Measurements from ENCODE around the gene PPP1R12A. TPM values are rescaled to one million over a fixed set of nuclear protein-coding genes. Genes with fewer than 3 reads are reported as not detected.
"Not testable (repeated sequence)": the region's sequence is repeated elsewhere in the genome, so short reads cannot be mapped to it uniquely, and the experiment has no call there.

The PPP1R12A gene
- polyA plus RNA-seq, 2 of the 4 experiments (the other 2 are of a cell fraction) = 28.0 to 74.8 TPM

DNA sequence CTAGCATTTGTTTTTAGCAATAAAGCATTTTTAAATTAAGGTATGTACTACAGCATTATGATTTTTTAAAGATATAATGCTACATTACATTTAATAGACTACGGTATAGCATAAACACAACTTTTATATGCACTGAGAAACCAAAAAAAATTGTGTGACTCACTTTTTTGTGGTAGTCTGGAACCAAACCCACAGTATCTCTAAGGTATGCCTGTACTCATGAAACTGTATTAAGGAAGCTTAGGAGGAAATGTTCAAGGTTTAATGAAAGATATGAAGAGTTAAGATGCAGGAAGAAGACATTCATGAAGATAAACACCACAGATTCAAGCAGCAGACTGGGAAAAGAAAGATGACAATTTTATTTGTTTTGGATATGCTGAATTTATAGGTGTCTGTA is 51.7 kb downstream of the PPP1R12A start:
- H3K4me3 ChIP-seq = no peak overlapping the region
- POLR2A ChIA-PET = no interaction called here
- no peak overlapping the region for H3K4me2 ChIP-seq
- CTCF ChIA-PET = interaction anchor here (0.9 to 1.1 kb wide), 2 partner anchors 304 to 463 kb away, joined by 3 to 4 read pairs; no protein-coding TSS in a partner anchor
- H3K4me1 ChIP-seq = peaks cover 21% of the 10 kb centered on the region
- FAIRE-seq (no peak), DNase-seq (ENCODE audit: low read depth in 1 of 2, low spot score in 1 of 2) (no peak), ATAC-seq (no peak)
- H3K27ac ChIP-seq = no peak overlapping the region
- TF ChIP-seq HOXB13 (CRISPR knock-in tag; IDR thresholded peaks at IDR 0.05; ENCODE audit: low read depth) (no peak), ZNF302 (CRISPR knock-in tag; IDR thresholded peaks at IDR 0.05) (no peak), FOSB (CRISPR knock-in tag; IDR thresholded peaks at IDR 0.05) (no peak), RFX5 (IDR thresholded peaks at IDR 0.05) (no peak), ZC3H11A (IDR thresholded peaks at IDR 0.05) (no peak), HEYL (CRISPR knock-in tag; IDR thresholded peaks at IDR 0.05) (no peak), MAFK (IDR thresholded peaks at IDR 0.05; ENCODE audit: partially characterized antibody) (no peak), RCOR1 (IDR thresholded peaks at IDR 0.05; ENCODE audit: low read depth, low read length) (no peak), NFE2L2 (conservative IDR thresholded peaks at IDR 0.05; ENCODE audit: low read length) (no peak), EHF (CRISPR knock-in tag; IDR thresholded peaks at IDR 0.05) (no peak), E2F6 (IDR thresholded peaks at IDR 0.05; ENCODE audit: borderline replicate concordance, low read depth) (no peak), FOXS1 (CRISPR knock-in tag; IDR thresholded peaks at IDR 0.05) (no peak), RNF2 (IDR thresholded peaks at IDR 0.05; ENCODE audit: borderline replicate concordance, low read depth) (no peak), MAZ (IDR thresholded peaks at IDR 0.05; ENCODE audit: borderline replicate concordance, low read depth, low read length) (no peak)
- TF ChIP-seq, protein P1, sequence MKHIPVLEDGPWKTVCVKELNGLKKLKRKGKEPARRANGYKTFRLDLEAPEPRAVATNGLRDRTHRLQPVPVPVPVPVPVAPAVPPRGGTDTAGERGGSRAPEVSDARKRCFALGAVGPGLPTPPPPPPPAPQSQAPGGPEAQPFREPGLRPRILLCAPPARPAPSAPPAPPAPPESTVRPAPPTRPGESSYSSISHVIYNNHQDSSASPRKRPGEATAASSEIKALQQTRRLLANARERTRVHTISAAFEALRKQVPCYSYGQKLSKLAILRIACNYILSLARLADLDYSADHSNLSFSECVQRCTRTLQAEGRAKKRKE (CRISPR knock-in tag; IDR thresholded peaks at IDR 0.05; ENCODE audit: low read depth) = no peak
- TF ChIP-seq, protein P2, sequence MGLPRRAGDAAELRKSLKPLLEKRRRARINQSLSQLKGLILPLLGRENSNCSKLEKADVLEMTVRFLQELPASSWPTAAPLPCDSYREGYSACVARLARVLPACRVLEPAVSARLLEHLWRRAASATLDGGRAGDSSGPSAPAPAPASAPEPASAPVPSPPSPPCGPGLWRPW (IDR thresholded peaks at IDR 0.05) = no peak
- TF ChIP-seq, protein P3, sequence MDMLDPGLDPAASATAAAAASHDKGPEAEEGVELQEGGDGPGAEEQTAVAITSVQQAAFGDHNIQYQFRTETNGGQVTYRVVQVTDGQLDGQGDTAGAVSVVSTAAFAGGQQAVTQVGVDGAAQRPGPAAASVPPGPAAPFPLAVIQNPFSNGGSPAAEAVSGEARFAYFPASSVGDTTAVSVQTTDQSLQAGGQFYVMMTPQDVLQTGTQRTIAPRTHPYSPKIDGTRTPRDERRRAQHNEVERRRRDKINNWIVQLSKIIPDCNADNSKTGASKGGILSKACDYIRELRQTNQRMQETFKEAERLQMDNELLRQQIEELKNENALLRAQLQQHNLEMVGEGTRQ (IDR thresholded peaks at IDR 0.05) = no peak
- 95% methylated on average over 1 of the region's 1 CpG for WGBS (ENCODE audit: missing lambda C conversion rate)
- H3K9me3 ChIP-seq = no peaks in the 10 kb centered on the region

DNA sequence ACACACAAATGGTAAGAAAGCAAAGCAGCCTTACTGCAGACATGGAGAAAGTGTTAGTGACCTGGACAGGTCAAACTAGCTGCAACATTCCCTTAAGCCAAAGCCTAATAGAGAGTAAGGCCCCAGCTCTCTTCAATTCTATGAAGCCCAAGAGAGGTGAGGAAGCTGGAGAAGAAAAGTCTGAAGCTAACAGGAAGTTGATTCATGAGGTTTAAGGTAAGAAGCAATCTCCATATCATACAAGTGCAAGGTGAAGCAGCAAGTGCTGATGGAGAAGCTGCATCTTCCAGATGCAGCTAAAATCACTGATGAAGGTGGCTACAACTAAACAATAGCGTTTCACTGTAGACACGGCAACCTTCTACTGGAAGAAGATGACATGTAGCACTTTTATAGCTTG is 53.5 kb downstream of the PPP1R12A start:
- TF ChIP-seq FOSB (CRISPR knock-in tag; IDR thresholded peaks at IDR 0.05) (no peak), RFX5 (IDR thresholded peaks at IDR 0.05) (no peak)
- no peak overlapping the region for H3K4me3 ChIP-seq
- FAIRE-seq = no peak
- 89% methylated on average over 2 of the region's 2 CpGs for WGBS (ENCODE audit: missing lambda C conversion rate)
- H3K4me2 ChIP-seq = no peak overlapping the region
- ChIA-PET POLR2A (interaction anchor here (1.3 kb wide), 1 partner anchor 53 kb away, joined by 3 read pairs; no protein-coding TSS in a partner anchor), CTCF (no interaction called here)
- H3K27ac ChIP-seq = no peak overlapping the region
- ATAC-seq = no peak
- no peaks in the 10 kb centered on the region for H3K9me3 ChIP-seq
- DNase-seq (ENCODE audit: low read depth in 1 of 2, low spot score in 1 of 2) = no peak
- peaks cover 10% of the 10 kb centered on the region; the same call in 2 of the 3 replicates for H3K4me1 ChIP-seq

- FAIRE-seq; POLR2A ChIA-PET; H3K4me1 ChIP-seq; ATAC-seq; H3K4me3 ChIP-seq; H3K4me2 ChIP-seq; H3K9me3 ChIP-seq; CTCF ChIA-PET; H3K27ac ChIP-seq; DNase-seq (ENCODE audit: low read depth in 1 of 2, low spot score in 1 of 2): not testable (repeated sequence)
- 95% methylated on average over 4 of the region's 4 CpGs for WGBS (ENCODE audit: missing lambda C conversion rate)
Measured at GRCh38 chr12:79878506-79878905, 56.4 kb downstream of the PPP1R12A start.

DNA sequence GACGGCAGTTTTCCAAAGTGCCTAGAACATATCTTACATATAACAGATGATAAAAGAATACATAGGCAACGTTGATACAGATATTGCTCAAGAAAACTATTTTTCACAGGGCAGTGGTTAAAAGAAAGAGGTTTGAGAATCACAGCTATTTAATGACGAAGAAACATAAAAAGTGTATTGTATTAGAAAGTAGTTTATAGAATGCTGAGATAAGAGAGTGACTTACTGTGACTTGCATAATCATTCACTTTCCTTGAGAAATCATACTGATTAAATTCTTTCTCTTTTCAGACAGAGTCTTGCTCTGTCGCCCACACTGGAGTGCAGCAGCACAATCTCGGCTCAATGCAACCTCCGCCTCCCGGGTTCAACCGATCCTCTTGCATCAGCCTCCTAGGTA is 57.7 kb downstream of the PPP1R12A start:
- WGBS (ENCODE audit: missing lambda C conversion rate) = 95% methylated on average over 8 of the region's 8 CpGs
- H3K4me1 ChIP-seq = peaks cover 5% of the 10 kb centered on the region; the same call in 2 of the 3 replicates
- H3K27ac ChIP-seq = no peak overlapping the region
- no peaks in the 10 kb centered on the region for H3K9me3 ChIP-seq
- no peak for DNase-seq (ENCODE audit: low read depth in 1 of 2, low spot score in 1 of 2)
- ChIA-PET CTCF (interaction anchor here (1.2 kb wide), 1 partner anchor 9 kb away, joined by 5 read pairs; no protein-coding TSS in a partner anchor), POLR2A (no interaction called here)
- no peak for FAIRE-seq
- 0 out of 4 replicates have a peak, but pooled peaks of 1 of the 2 experiments have one; percentile 10 for TF ChIP-seq CEBPB (IDR thresholded peaks at IDR 0.05)
- no peak for TF ChIP-seq ESRRA (IDR thresholded peaks at IDR 0.05; ENCODE audit: borderline replicate concordance, low read length)
- no peak overlapping the region for H3K4me2 ChIP-seq
- H3K4me3 ChIP-seq = no peak overlapping the region
- ATAC-seq = no peak
